ENCODE data around the gene FLOT1. TPM values are rescaled to one million over a fixed set of nuclear protein-coding genes. Genes with fewer than 3 reads are reported as not detected.

Gene FLOT1
- total and polyA plus RNA-seq, 2 of the 13 experiments (the other 11 are each of a cell fraction or from before 2014, with no cell fraction given): 82.3 to 130 TPM

DNA sequence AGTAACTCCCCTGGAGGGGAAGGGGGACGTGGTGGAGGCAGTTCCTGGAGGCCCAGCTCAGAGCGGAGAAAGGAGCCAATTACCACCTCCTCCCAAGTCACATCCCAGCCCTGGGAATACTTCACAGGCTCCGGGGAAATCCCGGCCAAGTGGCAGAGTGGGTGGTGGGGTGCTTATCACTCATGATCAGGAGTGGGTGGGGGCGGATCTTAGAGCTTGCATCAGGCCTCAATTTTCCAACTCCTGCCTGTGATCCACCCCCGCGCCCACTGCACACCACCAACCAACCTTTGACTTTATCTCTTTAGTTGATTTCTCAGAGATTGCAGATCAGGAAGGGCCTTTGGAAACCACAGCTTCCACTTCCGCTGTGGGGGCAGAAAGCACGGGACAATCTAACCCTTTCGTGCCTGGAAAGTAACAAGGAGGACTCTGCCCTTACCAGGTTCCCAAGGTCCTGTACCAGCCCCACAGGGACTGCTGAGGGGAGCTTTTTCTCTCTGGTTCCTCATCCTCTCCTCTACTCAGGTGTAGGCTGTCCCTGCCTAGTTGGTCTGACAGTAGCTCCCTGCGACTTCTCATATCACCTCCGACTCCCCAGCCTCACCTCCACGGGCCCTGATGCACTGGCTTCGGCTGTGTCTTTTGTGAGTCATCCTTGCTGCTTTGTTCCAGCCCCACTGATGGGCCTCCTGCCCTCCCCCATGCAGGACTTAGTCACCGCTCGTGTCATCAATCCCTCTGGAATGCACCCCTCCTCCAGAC is 26.8 kb upstream of the FLOT1 start (continued):
- TF ChIP-seq PRDM4 (CRISPR knock-in tag; IDR thresholded peaks at IDR 0.05; ENCODE audit: borderline replicate concordance) (no peak), PHF5A (CRISPR knock-in tag; IDR thresholded peaks at IDR 0.05; ENCODE audit: low read depth, unreplicated experiment) (peak; percentile 66), KDM6A (CRISPR knock-in tag; IDR thresholded peaks at IDR 0.05; ENCODE audit: low read depth) (peak; percentile 89), HDAC6 (IDR thresholded peaks at IDR 0.05; ENCODE audit: low read depth, low read length) (no peak), HNRNPL (IDR thresholded peaks at IDR 0.05; ENCODE audit: low read depth, low read length) (0 out of 2 replicates have a peak, but pooled peaks have one; percentile 47), POLR2A (IDR thresholded peaks at IDR 0.05; ENCODE audit: insufficient read depth in 1 of 2, low read depth in 2 of 2, low read length in 2 of 2) (peak; percentile 88 to 91), HBP1 (CRISPR knock-in tag; IDR thresholded peaks at IDR 0.05; ENCODE audit: low read depth) (no peak; the same call in 1 of the 2 replicates), ZNF484 (CRISPR knock-in tag; IDR thresholded peaks at IDR 0.05; ENCODE audit: borderline replicate concordance, low read depth) (no peak), FOXA1 (IDR thresholded peaks at IDR 0.05) (no peak), FOXA1 (CRISPR knock-in tag; IDR thresholded peaks at IDR 0.05) (peak; percentile 59; the same call in 1 of the 2 replicates), PHB2 (IDR thresholded peaks at IDR 0.05; ENCODE audit: partially characterized antibody) (no peak), FOXM1 (CRISPR knock-in tag; IDR thresholded peaks at IDR 0.05) (no peak), ZBTB2 (CRISPR knock-in tag; IDR thresholded peaks at IDR 0.05; ENCODE audit: low read depth) (no peak; the same call in 1 of the 2 replicates), NFYC (CRISPR knock-in tag; IDR thresholded peaks at IDR 0.05) (0 out of 2 replicates have a peak, but pooled peaks have one; percentile 37), MXI1 (IDR thresholded peaks at IDR 0.05; ENCODE audit: borderline replicate concordance, low read depth, low read length) (peak; percentile 75; the same call in 1 of the 3 replicates), ZNF253 (CRISPR knock-in tag; IDR thresholded peaks at IDR 0.05; ENCODE audit: borderline replicate concordance) (peak; percentile 72; the same call in 1 of the 2 replicates), SATB2 (CRISPR knock-in tag; IDR thresholded peaks at IDR 0.05) (no peak), ZNF562 (CRISPR knock-in tag; IDR thresholded peaks at IDR 0.05; ENCODE audit: borderline replicate concordance) (no peak), USF2 (IDR thresholded peaks at IDR 0.05; ENCODE audit: low read depth, low read length) (no peak; the same call in 1 of the 2 replicates), USF2 (CRISPR knock-in tag; IDR thresholded peaks at IDR 0.05; ENCODE audit: borderline replicate concordance) (no peak), ZSCAN22 (CRISPR knock-in tag; IDR thresholded peaks at IDR 0.05) (no peak)
- TF ChIP-seq, protein P1, sequence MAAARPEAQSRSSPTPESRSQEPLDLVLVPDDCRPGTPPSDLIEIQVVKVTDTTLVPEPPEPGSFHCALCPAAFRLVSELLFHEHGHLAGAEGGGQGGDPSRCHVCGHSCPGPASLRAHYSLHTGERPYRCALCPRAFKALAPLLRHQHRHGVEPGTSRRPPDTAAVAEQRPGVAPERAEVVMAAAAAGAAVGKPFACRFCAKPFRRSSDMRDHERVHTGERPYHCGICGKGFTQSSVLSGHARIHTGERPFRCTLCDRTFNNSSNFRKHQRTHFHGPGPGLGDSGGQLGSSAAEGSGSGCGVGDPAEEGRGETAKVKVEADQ (CRISPR knock-in tag; IDR thresholded peaks at IDR 0.05; ENCODE audit: borderline replicate concordance): no peak; the same call in 1 of the 2 replicates
